HepG2 (cell line): ENCODE data around the gene POLG2. TPM values are rescaled to one million over a fixed set of nuclear protein-coding genes. Genes with fewer than 3 reads are reported as not detected.

Experiments used
- ATAC-seq: fragments of 200-7000 bp; cut with Tn5 transposase; 3 replicates; pipeline ENCODE4 v1.9.1; 2020; ENCODE audit warnings: mild to moderate bottlenecking, moderate library complexity
- BruUV-seq: library from RNA; stranded (reverse); fragments of 400-500 nt; replicated peaks from 2 replicates; lab custom pipeline; 2021; lab: Mats Ljungman, UMichigan
- CTCF ChIA-PET: fragments of 300-600 bp; formaldehyde crosslinking; extraction: SDS; loops from one replicate; lab custom pipeline; 2021; ENCODE audit warnings: low total read pairs, inconsistent platforms, low intra/inter-chr PET ratio; lab: Yijun Ruan, JAX
- POLR2A ChIA-PET: fragments of 350-600 bp; sonication (Branson Sonifier 250); formaldehyde crosslinking; loops from one replicate; lab custom pipeline; 2020; ENCODE audit warnings: antibody characterized with exemption, inconsistent platforms; lab: Yijun Ruan, JAX
- DNase-seq: peaks from one replicate; pipeline ENCODE4 v3.0.0-alpha.2; 2015; ENCODE audit warnings: low spot score
- FAIRE-seq: peaks from 3 replicates; lab custom pipeline; 2011; peaks lifted over from hg19 to GRCh38; lab: Jason Lieb, UNC
- H2AFZ ChIP-seq: one replicate; pipeline ENCODE4 v1.6.1; 2011; ENCODE audit warnings: low read length, inconsistent platforms
- H3K27ac ChIP-seq: fragments of 300-600 bp; 3 replicates; pipeline ENCODE4 v1.8.0; 2011; ENCODE audit warnings: mixed run types, mild to moderate bottlenecking, mixed read lengths, low read length, inconsistent platforms; ENCODE audit not compliant: insufficient read depth; ENCODE audit errors: extremely low read length
- H3K27me3 ChIP-seq, 2 experiments: fragments of 200-600 bp in 1 of 2; 2 replicates in 1 of 2; 3 replicates in 1 of 2; pipeline versions ENCODE4 v1.6.0 to v1.8.0; 2011; ENCODE audit warnings: low read length in 2 of 2, mild to moderate bottlenecking in 2 of 2, moderate library complexity in 2 of 2, inconsistent platforms in 1 of 2; ENCODE audit not compliant: insufficient read depth in 2 of 2, control insufficient read depth in 1 of 2
- H3K36me3 ChIP-seq, 2 experiments: fragments of 200-600 bp in 1 of 2; replicated peaks in 1 of 2; 2 replicates in 1 of 2; 3 replicates in 1 of 2; pipeline versions ENCODE4 v1.5.1 to v1.8.0; 2011; ENCODE audit warnings: low read length in 2 of 2, inconsistent platforms in 1 of 2; ENCODE audit not compliant: insufficient read depth in 2 of 2, control insufficient read depth in 1 of 2
- H3K4me1 ChIP-seq: 2 replicates; pipeline ENCODE4 v1.5.1; 2012; ENCODE audit warnings: low read length, inconsistent platforms; ENCODE audit not compliant: insufficient read depth
- H3K4me2 ChIP-seq: 2 replicates; pipeline ENCODE4 v1.6.0; 2011; ENCODE audit warnings: low read depth, low read length, inconsistent platforms
- H3K4me3 ChIP-seq, 3 experiments: fragments of 200-600 bp in 1 of 3; sonication (generic), shearing (Covaris generic) in 1 of 3; replicated peaks in 1 of 3; 2 replicates each; pipeline ENCODE4 v1.5.1; 2011 to 2016; ENCODE audit warnings: low read length in 3 of 3, inconsistent platforms in 2 of 3, low read depth in 2 of 3, mild to moderate bottlenecking in 2 of 3, control low read depth in 1 of 3, mixed read lengths in 1 of 3; ENCODE audit not compliant: insufficient read depth in 1 of 3
- H3K79me2 ChIP-seq: one replicate; pipeline ENCODE4 v1.6.1; 2011; ENCODE audit warnings: low read length, inconsistent platforms; ENCODE audit not compliant: insufficient read depth
- H3K9ac ChIP-seq: 2 replicates; pipeline ENCODE4 v1.6.0; 2011; ENCODE audit warnings: mild to moderate bottlenecking, low read depth, low read length, inconsistent platforms; ENCODE audit not compliant: insufficient read depth
- H3K9me3 ChIP-seq: 2 replicates; pipeline ENCODE4 v1.5.1; 2012; ENCODE audit warnings: mild to moderate bottlenecking, low read length
- H4K20me1 ChIP-seq: 2 replicates; pipeline ENCODE4 v1.6.0; 2011; ENCODE audit warnings: inconsistent platforms, mild to moderate bottlenecking, low read length, moderate library complexity; ENCODE audit not compliant: insufficient read depth
- CTCF ChIP-seq: sonication (generic); formaldehyde crosslinking; IDR thresholded peaks from 2 replicates; pipeline ENCODE4 v1.5.0; 2020; ENCODE audit warnings: mild to moderate bottlenecking, missing genetic modification reagents, moderate library complexity
- DRAP1 ChIP-seq: IDR thresholded peaks from 2 replicates; pipeline ENCODE4 v1.6.1; 2016; ENCODE audit warnings: missing genetic modification reagents, missing compliant biosample characterization
- FOSL1 ChIP-seq: sonication (generic); formaldehyde crosslinking; IDR thresholded peaks from 2 replicates; pipeline ENCODE4 v1.9.0; 2021; ENCODE audit warnings: missing genetic modification reagents, borderline replicate concordance
- SIN3A ChIP-seq: IDR thresholded peaks from 2 replicates; pipeline ENCODE4 v1.6.1; 2011; ENCODE audit warnings: low read depth, mild to moderate bottlenecking, control low read depth, low read length, borderline replicate concordance
- SRSF9 ChIP-seq: fragments of 200-400 bp; formaldehyde crosslinking; IDR thresholded peaks from 2 replicates; pipeline ENCODE4 v1.6.1; 2018; ENCODE audit warnings: borderline replicate concordance, mild to moderate bottlenecking, low read depth, low read length; ENCODE audit not compliant: insufficient read depth, poor library complexity, severe bottlenecking
- ZNF263 ChIP-seq: sonication (generic); formaldehyde crosslinking; IDR thresholded peaks from 2 replicates; pipeline ENCODE4 v1.4.0; 2020; ENCODE audit warnings: missing genetic modification reagents
- ZNF766 ChIP-seq: sonication (generic); formaldehyde crosslinking; IDR thresholded peaks from 2 replicates; pipeline ENCODE4 v1.5.0; 2020; ENCODE audit warnings: missing genetic modification reagents, borderline replicate concordance
- WGBS: methylation state at CpG from one replicate; pipeline ENCODE4 v1.1.6; 2017; ENCODE audit warnings: low lambda C conversion rate; 5-methylcytosine and 5-hydroxymethylcytosine counted together
- in situ Hi-C: cut with HindIII; loops from 2 replicates; pipeline ENCODE4 v1.10.0; 2017; ENCODE audit warnings: low pct_unique_long_range_greater_than_20kb; ENCODE audit not compliant: extremely low pct_ligation_motif_present
- intact Hi-C: fragments of 100-400 bp; cut with micrococcal nuclease; formaldehyde crosslinking; loops from one replicate; pipeline ENCODE4 v1.10.0; 2022; ENCODE audit not compliant: unreplicated experiment
- polyA plus RNA-seq, 8 experiments: library from polyadenylated mRNA; depleted of rRNA in 3 of 8; stranded (reverse) in 7 of 8; unstranded in 1 of 8; fragments of >200 nt; fragmentation: Illumina TruSeq in 4 of 8; extraction: Trizol in 4 of 8; gene quantifications; 2 replicates each; pipeline versions ENCODE4 v1.2.1 to v1.2.3, GENCODE V29; 2011 to 2016; ENCODE audit warnings: low read depth in 4 of 8, missing spikeins in 1 of 8, mixed read lengths in 1 of 8; ENCODE audit not compliant: insufficient read depth in 1 of 8
- total RNA-seq, 5 experiments: library from RNA; depleted of rRNA; stranded (reverse); fragments of >200 nt; fragmentation: Illumina TruSeq; extraction: Trizol; gene quantifications; 2 replicates each; pipeline ENCODE4 v1.2.3, GENCODE V29; 2016; ENCODE audit warnings: low read depth in 1 of 5

Gene POLG2
- total and polyA plus RNA-seq, 2 of the 13 experiments (the other 11 are each of a cell fraction or from before 2014, with no cell fraction given): 21.1 to 25.5 TPM

GRCh38 chr17:64537488-64537887, 40.6 kb upstream of the POLG2 start:
- H2AFZ ChIP-seq: no peak overlapping the region
- peaks cover 17 to 49% of the 10 kb centered on the region in 2 experiments for H3K36me3 ChIP-seq
- CTCF ChIA-PET: no interaction called here
- H4K20me1 ChIP-seq: no peaks in the 10 kb centered on the region; the same call in 1 of the 2 replicates
- ATAC-seq (no peak), DNase-seq (no peak), FAIRE-seq (no peak)
- peaks cover 4% of the 10 kb centered on the region; the same call in 1 of the 2 replicates for H3K4me1 ChIP-seq
- no peak overlapping the region for H3K4me2 ChIP-seq
- POLR2A ChIA-PET: interaction anchor here (1.2 kb wide), 1 partner anchor 31 kb away, joined by 4 read pairs; the partner anchor contains the start of genes CEP95 and DDX5
- intact Hi-C loops: loop anchor here (10.0 kb wide), 1 partner anchor 197 kb away; no protein-coding TSS in a partner anchor
- TF ChIP-seq ZNF263: no peak
- TF ChIP-seq ZNF766 (CRISPR knock-in tag): no peak
- no peak for TF ChIP-seq SRSF9
- no peak for TF ChIP-seq DRAP1 (CRISPR knock-in tag)
- no peak for TF ChIP-seq FOSL1
- no peak for TF ChIP-seq CTCF (CRISPR knock-in tag)
- TF ChIP-seq SIN3A: no peak
- WGBS: 95% methylated on average over 5 of the region's 5 CpGs
- in situ Hi-C loops: loop anchor here (25.0 kb wide), 1 partner anchor 100 kb away; no protein-coding TSS in a partner anchor
- H3K79me2 ChIP-seq: no peaks in the 10 kb centered on the region
- no peak overlapping the region for H3K9ac ChIP-seq
- BruUV-seq: no TSS peak
- no peak overlapping the region for H3K4me3 ChIP-seq
- H3K9me3 ChIP-seq: no peaks in the 10 kb centered on the region
- H3K27me3 ChIP-seq: no peaks in the 10 kb centered on the region
- H3K27ac ChIP-seq: no peak overlapping the region
